Thymus (tissue), 11 donors: ENCODE results near the gene SOCS3. TPM values are rescaled to one million over a fixed set of nuclear protein-coding genes. Genes with fewer than 3 reads are reported as not detected.
A peak's percentile ranks its signal among the peaks of the same experiment; 100 is the strongest.

ENCODE experiments used
- DNase-seq, 9 donors: peaks; one replicate each; pipeline ENCODE4 v3.0.0-alpha.2; 2013; ENCODE audit warnings: low spot score in 9 of 9, low read depth in 6 of 9, missing footprints in 1 of 9
- H3K27ac ChIP-seq, 2 donors: one replicate each; pipeline ENCODE4 v1.5.1; 2013; ENCODE audit warnings: control low read depth in 1 of 2, low read depth in 1 of 2, low read length in 1 of 2, mild to moderate bottlenecking in 1 of 2, moderate library complexity in 1 of 2
- H3K27me3 ChIP-seq, 2 donors: one replicate each; pipeline ENCODE4 v1.5.1; 2013; ENCODE audit warnings: low read length in 1 of 2; ENCODE audit not compliant: control insufficient read depth in 2 of 2, insufficient read depth in 1 of 2
- H3K36me3 ChIP-seq, 2 donors: one replicate each; pipeline ENCODE4 v1.5.1; 2013; ENCODE audit warnings: low read length in 1 of 2, mild to moderate bottlenecking in 1 of 2, moderate library complexity in 1 of 2; ENCODE audit not compliant: control insufficient read depth in 2 of 2, insufficient read depth in 2 of 2
- H3K4me1 ChIP-seq, 2 donors: one replicate each; pipeline ENCODE4 v1.5.1; 2013; ENCODE audit warnings: low read length in 2 of 2; ENCODE audit not compliant: control insufficient read depth in 2 of 2, insufficient read depth in 2 of 2
- H3K4me3 ChIP-seq, 2 donors: one replicate each; pipeline ENCODE4 v1.5.1; 2013; ENCODE audit warnings: low read length in 2 of 2, control low read depth in 1 of 2, mild to moderate bottlenecking in 1 of 2
- H3K9me3 ChIP-seq, 2 donors: one replicate each; pipeline ENCODE4 v1.5.1; 2013; ENCODE audit warnings: low read length in 1 of 2, mild to moderate bottlenecking in 1 of 2; ENCODE audit not compliant: control insufficient read depth in 2 of 2, insufficient read depth in 1 of 2
- WGBS: extraction: QIAGEN DNeasy Blood & Tissue Kit; methylation state at CpG from one replicate; pipeline ENCODE4 v1.1.7; 2013; 5-methylcytosine and 5-hydroxymethylcytosine counted together
- polyA plus RNA-seq: library from polyadenylated mRNA; stranded (reverse); fragments of 200-250 nt; gene quantifications from one replicate; pipeline ENCODE4 v1.2.3, GENCODE V29; 2013
- total RNA-seq: library from RNA; stranded (reverse); fragments of 120-200 nt; gene quantifications from one replicate; pipeline ENCODE4 v1.2.4, GENCODE V29; 2013
- donor health status: healthy.

The SOCS3 gene
- total and polyA plus RNA-seq, 2 donors, result 59.5 to 126 TPM

DNA sequence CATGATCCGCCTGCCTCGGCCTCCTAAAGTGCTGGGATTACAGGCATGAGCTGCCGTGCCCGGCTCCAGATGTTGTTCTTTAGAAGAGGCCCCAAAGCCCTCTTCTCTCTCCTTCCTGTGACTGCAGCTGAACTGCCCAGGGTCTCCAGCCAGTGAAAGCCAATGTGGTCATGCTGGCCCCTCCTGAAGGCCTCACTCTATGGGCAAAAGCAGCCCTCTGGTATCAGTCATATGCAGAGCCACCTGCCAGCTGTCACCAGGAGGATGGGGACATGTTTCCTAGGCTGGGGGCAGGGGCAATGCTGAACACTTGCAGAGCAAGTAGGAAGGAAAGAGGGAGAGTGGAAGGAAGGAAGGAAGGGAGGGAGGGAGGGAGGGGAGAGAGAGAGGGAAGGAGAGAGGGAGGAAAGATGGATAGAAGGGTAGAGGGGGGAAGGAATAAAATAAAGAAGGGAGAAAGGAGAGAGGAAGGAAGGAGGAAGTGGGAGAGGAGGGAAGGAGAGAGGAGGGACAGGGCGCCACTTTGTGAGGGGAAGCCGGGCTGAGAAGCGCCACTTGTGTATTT lies 36.0 kb downstream of the SOCS3 start:
- DNase-seq, result no peak

DNA sequence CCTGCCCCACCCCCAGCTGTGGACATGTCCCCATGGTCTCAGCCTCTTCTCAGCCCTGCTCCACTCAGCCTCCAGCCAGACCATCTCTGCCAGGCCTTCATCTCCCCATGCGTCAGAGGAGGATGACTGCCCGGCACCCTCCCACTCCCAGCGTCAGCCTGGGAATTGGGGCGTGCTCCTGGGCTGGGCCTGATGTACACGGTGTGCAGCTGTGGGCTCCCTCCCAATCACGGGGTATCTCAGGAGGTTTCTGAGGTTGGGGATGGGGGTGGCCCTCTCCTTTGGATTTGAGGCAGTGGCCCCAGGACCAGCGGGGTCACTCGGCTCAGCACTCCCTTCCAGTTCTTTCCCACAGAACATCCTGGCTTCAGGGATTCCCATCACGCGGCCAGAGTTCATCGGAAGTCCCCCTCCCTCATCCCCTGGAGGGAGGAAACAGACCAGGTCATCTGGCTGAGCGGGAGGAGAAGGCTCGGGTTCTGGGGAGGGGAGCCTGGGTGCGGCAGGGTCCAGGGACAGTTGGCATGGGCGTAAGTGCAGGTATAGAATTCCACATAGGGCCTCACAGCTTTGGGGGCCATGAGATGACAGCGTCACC lies 36.9 kb downstream of the SOCS3 start:
- no peak overlapping the region for H3K4me3 ChIP-seq
- no peaks in the 10 kb centered on the region for H3K36me3 ChIP-seq
- H3K9me3 ChIP-seq, result peaks cover 0 to 8% of the 10 kb centered on the region in 2 donors
- H3K27me3 ChIP-seq, result peaks cover 2% of the 10 kb centered on the region in 2 donors
- H3K27ac ChIP-seq, result no peak overlapping the region
- peaks cover 12 to 50% of the 10 kb centered on the region in 2 donors for H3K4me1 ChIP-seq
- no peak for DNase-seq
- 95% methylated on average over 16 of the region's 16 CpGs for WGBS

More for the DNA sequence above, 36.0 kb downstream of the SOCS3 start:
- WGBS, result 76% methylated on average over 7 of the region's 7 CpGs
- no peak overlapping the region for H3K4me3 ChIP-seq
- no peaks in the 10 kb centered on the region for H3K36me3 ChIP-seq
- no peaks in the 10 kb centered on the region for H3K27me3 ChIP-seq
- H3K9me3 ChIP-seq, result peaks cover 0 to 8% of the 10 kb centered on the region in 2 donors
- H3K27ac ChIP-seq, result peak overlapping the region; percentile 73 to 74
- peaks cover 12 to 40% of the 10 kb centered on the region in 2 donors for H3K4me1 ChIP-seq

DNA sequence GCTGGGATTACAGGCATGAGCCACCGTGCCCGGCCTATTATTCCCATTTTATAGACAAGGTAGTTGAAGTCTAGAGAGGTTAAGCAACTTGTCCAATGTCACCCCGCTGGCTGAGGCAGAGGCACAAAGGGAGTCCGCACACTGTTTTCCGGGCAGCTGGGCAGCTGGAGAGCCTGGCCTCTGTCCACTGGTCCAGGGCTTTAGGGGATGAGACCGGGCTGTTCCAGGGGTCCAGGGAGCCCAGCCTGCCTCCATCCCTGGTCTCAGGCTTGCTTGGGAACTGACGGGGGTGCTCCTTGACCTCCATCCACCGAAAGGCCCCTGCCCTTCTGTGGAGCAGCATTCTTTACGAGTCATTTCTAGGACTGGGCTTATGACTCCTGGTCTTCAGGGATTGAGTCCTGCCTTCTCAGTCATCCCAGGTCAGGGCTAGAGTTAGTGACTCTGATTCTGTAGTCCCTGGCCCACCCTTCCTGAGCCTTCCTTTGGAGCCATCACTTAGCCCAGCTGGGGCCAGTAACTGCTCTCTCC lies 37.5 kb downstream of the SOCS3 start:
- Histone ChIP-seq H3K9me3 (peaks cover 0 to 8% of the 10 kb centered on the region in 2 donors), H3K4me3 (no peak overlapping the region), H3K4me1 (peaks cover 12 to 55% of the 10 kb centered on the region in 2 donors), H3K27ac (no peak overlapping the region), H3K36me3 (no peaks in the 10 kb centered on the region), H3K27me3 (peaks cover 2% of the 10 kb centered on the region in 2 donors)
- 93% methylated on average over 9 of the region's 9 CpGs for WGBS
- no peak for DNase-seq

DNA sequence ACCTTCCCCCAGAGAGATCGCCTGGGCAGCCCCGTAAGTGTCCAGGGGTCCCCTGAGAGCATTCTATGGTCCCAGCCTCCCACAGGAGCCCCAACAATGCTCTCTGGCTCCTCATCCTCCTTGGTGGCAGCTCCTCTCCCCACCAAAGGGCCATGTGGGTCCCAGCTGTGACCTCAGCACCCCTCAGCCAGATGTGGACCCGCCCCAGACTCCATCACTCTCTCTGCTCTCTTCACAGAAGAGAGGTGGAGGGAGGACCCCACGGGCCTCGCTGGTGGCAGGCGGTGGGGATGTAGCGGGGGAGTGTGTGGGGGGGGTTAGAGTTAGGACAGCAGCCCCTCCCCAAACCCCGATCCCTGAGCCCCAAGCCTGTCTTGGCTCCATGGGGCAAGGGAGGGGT lies 41.0 kb downstream of the SOCS3 start:
- Histone ChIP-seq H3K36me3 (no peaks in the 10 kb centered on the region), H3K4me1 (peaks cover 17 to 67% of the 10 kb centered on the region in 2 donors), H3K4me3 (no peak overlapping the region), H3K27me3 (peaks cover 2 to 19% of the 10 kb centered on the region in 2 donors), H3K9me3 (peaks cover 0 to 3% of the 10 kb centered on the region in 2 donors), H3K27ac (no peak overlapping the region)
- no peak for DNase-seq
- WGBS, result 96% methylated on average over 8 of the region's 8 CpGs

DNA sequence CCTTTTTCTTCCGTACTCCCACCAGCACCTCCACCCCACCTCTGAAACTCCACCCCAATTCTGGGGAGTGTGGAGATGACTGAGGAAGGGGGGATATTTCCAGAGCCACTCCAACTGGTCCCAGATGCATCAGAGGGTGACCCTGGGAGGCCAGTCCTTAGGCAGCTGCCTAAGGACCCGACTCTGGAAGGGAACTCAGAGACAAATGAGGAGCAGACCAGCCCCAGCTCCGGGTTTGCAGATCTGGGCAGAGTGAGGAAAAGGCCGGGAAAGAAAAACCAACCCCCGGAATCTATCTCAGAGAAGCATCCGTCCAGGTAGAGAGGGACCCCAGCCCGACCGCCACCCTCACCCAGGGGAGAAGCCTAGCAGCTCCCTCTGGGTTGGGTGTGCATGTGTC lies 41.5 kb downstream of the SOCS3 start:
- Histone ChIP-seq H3K9me3 (peaks cover 0 to 6% of the 10 kb centered on the region in 2 donors), H3K4me3 (no peak overlapping the region), H3K27ac (no peak overlapping the region), H3K27me3 (peaks cover 6 to 23% of the 10 kb centered on the region in 2 donors), H3K4me1 (peaks cover 18 to 66% of the 10 kb centered on the region in 2 donors), H3K36me3 (no peaks in the 10 kb centered on the region)
- no peak for DNase-seq
- 98% methylated on average over 8 of the region's 8 CpGs for WGBS

DNA sequence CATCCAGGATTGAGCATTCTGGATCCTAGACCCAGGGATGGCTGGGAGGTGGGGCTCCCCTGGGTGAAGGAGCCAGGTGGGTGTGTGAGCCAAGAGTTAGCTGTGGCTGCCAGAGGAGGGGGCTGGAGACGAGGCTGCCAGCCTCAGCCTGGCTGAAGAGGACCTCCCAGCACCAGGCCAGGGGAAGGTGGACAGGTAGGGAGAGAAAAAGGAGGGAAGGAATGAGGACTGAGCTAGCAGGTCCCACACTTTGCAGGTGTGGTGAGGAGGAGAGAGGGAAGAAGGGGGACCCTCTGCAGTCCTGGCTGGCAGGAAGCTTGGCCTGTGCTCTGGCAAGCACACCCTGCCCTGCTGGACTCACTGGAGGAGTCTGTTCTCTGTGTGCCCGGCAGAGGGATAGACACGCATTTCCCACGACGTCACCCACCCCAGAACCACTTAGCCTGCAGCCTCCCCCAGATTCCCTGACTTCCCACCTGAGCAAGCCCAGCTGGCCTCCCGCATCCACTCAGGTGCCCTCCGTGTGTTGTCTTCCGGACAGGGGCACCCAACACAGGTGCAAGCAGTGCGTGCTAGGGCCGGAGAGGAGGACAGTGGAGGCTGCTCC lies 42.0 kb downstream of the SOCS3 start:
- Histone ChIP-seq H3K36me3 (no peaks in the 10 kb centered on the region), H3K4me3 (no peak overlapping the region), H3K27ac (no peak overlapping the region), H3K9me3 (peaks cover 0 to 6% of the 10 kb centered on the region in 2 donors), H3K4me1 (peaks cover 18 to 62% of the 10 kb centered on the region in 2 donors), H3K27me3 (peaks cover 6 to 29% of the 10 kb centered on the region in 2 donors)
- WGBS, result 88% methylated on average over 10 of the region's 10 CpGs
- DNase-seq, result no peak

DNA sequence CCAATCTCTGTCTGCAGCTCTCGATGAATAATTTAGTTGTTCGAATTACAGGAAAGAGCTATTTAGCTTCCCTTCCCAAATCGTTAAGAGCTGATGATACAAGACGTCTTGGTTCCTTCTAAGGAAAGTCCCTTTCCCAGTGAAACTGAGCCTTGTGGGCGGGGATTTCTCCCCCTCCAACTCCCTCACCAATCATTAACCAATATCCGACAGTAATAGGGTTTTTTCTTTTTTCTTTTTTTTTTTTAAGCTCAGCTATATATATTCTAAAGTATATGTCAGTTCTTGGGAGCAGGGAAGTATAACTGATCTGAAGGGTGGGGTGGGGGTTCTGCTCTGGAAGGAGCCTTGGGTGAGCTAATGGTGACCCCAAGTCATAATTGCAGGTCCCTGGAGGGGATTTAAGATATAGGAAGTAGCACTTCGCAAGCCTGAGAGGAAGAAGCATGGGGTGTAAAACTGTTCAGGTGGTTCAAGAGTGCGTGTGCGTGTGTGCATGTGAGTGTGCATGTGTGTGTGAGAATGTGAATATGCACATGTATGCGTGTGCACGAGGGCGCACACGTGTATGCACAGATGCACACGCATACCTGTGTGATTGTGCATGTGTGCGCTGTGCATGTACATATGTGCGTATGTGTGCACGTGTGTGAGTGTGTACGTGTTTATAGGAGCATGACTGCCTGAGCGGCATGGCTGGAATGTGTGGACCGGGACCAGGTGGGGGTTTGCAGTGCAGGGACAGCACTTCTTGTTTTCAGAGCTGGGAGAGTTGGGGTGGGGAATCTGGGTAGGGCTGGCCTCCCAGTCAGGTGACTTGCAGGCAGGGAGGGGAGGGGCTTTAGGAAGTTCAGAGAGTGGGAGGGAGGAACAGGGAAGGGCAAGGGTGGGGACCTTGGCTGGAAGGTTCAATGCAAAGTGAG lies 42.7 kb downstream of the SOCS3 start:
- H3K27ac ChIP-seq, result peak overlapping the region; percentile 80 to 84
- WGBS, result 66% methylated on average over 20 of the region's 20 CpGs
- H3K27me3 ChIP-seq, result peaks cover 11 to 36% of the 10 kb centered on the region in 2 donors
- no peak overlapping the region for H3K4me3 ChIP-seq
- H3K36me3 ChIP-seq, result no peaks in the 10 kb centered on the region
- peaks cover 18 to 56% of the 10 kb centered on the region in 2 donors for H3K4me1 ChIP-seq
- DNase-seq, result no peak
- peaks cover 0 to 6% of the 10 kb centered on the region in 2 donors for H3K9me3 ChIP-seq

DNA sequence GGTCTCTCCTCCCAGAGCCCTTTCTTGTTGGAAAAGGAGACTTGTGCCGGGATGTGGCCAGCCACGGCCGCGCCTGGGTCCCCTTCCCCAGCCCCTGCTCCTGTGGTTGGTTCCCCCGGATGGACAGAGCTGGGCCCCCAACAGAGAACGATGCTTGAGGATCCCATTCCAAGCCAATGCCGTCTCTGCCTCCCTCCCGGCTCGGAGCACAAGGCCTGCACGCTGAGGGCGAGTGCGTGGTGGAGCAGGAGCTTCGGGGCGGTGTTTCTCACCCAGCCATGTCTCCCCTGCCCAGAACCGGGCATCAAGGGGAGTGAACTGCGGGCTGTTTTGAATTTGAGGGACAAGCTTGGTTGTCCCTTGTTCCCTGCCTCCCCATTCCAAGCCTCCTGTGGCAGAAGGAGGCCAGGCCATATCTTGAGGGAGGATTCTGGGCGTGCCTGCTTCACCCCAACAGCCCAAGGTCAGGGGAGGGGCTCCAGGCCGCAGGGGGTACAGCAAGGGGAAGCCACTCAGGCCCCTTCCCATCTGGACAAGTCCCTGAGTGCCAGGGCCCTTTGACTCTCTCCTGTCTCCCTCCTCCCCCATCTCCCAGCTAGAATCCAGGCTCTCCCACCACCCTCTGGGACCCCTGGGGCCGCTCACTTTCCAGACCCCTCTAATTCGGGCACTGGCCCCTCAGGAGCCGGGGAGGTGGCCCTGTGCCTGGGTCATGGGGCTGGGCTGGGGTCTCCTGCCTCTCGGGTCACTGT lies 43.6 kb downstream of the SOCS3 start:
- WGBS, result 91% methylated on average over 22 of the region's 22 CpGs
- DNase-seq, result no peak
- Histone ChIP-seq H3K27ac (peak overlapping the region; percentile 80 to 84), H3K9me3 (peaks cover 0 to 6% of the 10 kb centered on the region in 2 donors), H3K27me3 (peaks cover 11 to 43% of the 10 kb centered on the region in 2 donors), H3K4me1 (peaks cover 18 to 53% of the 10 kb centered on the region in 2 donors), H3K4me3 (no peak overlapping the region), H3K36me3 (no peaks in the 10 kb centered on the region)
